ENCODE results near the gene PROC.

PROC gene

GRCh38 chr2:127415593-127416505 is 2.4 kb upstream of the PROC start:
- DNase-seq: peak; percentile 50

GRCh38 chr2:127416506-127417001 is 1.7 kb upstream of the PROC start:
- peak; percentile 27 for DNase-seq

DNA sequence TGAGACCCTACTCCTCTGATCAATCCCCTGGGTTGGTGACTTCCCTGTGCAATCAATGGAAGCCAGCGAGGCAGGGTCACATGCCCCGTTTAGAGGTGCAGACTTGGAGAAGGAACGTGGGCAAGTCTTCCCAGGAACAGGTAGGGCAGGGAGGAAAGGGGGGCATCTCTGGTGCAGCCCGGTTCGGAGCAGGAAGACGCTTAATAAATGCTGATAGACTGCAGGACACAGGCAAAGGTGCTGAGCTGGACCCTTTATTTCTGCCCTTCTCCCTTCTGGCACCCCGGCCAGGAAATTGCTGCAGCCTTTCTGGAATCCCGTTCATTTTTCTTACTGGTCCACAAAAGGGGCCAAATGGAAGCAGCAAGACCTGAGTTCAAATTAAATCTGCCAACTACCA is 821 bp upstream of the PROC start:
- DNase-seq: no peak

DNA sequence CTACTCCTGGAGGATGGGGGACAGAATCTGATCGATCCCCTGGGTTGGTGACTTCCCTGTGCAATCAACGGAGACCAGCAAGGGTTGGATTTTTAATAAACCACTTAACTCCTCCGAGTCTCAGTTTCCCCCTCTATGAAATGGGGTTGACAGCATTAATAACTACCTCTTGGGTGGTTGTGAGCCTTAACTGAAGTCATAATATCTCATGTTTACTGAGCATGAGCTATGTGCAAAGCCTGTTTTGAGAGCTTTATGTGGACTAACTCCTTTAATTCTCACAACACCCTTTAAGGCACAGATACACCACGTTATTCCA is 844 bp downstream of the PROC start:
- DNase-seq: no peak

DNA sequence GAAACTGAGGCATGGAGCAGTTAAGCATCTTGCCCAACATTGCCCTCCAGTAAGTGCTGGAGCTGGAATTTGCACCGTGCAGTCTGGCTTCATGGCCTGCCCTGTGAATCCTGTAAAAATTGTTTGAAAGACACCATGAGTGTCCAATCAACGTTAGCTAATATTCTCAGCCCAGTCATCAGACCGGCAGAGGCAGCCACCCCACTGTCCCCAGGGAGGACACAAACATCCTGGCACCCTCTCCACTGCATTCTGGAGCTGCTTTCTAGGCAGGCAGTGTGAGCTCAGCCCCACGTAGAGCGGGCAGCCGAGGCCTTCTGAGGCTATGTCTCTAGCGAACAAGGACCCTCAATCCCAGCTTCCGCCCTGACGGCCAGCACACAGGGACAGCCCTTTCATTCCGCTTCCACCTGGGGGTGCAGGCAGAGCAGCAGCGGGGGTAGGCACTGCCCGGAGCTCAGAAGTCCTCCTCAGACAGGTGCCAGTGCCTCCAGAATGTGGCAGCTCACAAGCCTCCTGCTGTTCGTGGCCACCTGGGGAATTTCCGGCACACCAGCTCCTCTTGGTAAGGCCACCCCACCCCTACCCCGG is 1.3 kb downstream of the PROC start:
- DNase-seq: no peak

GRCh38 chr2:127420039-127420864 is 2.0 kb downstream of the PROC start:
- DNase-seq: no peak

- DNase-seq: no peak
Measured at GRCh38 chr2:127421116-127421800, 3.0 kb downstream of the PROC start.

- no peak for DNase-seq
Measured at GRCh38 chr2:127421871-127422558, 3.8 kb downstream of the PROC start.

- DNase-seq: no peak
Measured at GRCh38 chr2:127422559-127423477, 4.6 kb downstream of the PROC start.

- no peak for DNase-seq
Measured at GRCh38 chr2:127423478-127423843, 5.2 kb downstream of the PROC start.

DNA sequence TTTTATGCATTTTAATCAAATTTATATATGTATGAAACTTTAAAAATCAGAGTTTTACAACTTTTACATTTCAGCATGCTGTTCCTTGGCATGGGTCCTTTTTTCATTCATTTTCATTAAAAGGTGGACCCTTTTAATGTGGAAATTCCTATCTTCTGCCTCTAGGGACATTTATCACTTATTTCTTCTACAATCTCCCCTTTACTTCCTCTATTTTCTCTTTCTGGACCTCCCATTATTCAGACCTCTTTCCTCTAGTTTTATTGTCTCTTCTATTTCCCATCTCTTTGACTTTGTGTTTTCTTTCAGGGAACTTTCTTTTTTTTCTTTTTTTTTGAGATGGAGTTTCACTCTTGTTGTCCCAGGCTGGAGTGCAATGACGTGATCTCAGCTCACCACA is 5.7 kb downstream of the PROC start:
- DNase-seq: no peak

GRCh38 chr2:127424598-127425520 is 6.6 kb downstream of the PROC start:
- DNase-seq: no peak

DNA sequence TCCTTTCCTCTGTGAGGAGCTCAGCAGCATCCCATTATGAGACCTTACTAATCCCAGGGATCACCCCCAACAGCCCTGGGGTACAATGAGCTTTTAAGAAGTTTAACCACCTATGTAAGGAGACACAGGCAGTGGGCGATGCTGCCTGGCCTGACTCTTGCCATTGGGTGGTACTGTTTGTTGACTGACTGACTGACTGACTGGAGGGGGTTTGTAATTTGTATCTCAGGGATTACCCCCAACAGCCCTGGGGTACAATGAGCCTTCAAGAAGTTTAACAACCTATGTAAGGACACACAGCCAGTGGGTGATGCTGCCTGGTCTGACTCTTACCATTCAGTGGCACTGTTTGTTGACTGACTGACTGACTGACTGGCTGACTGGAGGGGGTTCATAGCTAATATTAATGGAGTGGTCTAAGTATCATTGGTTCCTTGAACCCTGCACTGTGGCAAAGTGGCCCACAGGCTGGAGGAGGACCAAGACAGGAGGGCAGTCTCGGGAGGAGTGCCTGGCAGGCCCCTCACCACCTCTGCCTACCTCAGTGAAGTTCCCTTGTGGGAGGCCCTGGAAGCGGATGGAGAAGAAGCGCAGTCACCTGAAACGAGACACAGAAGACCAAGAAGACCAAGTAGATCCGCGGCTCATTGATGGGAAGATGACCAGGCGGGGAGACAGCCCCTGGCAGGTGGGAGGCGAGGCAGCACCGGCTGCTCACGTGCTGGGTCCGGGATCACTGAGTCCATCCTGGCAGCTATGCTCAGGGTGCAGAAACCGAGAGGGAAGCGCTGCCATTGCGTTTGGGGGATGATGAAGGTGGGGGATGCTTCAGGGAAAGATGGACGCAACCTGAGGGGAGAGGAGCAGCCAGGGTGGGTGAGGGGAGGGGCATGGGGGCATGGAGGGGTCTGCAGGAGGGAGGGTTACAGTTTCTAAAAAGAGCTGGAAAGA is 7.6 kb downstream of the PROC start:
- no peak for DNase-seq

DNA sequence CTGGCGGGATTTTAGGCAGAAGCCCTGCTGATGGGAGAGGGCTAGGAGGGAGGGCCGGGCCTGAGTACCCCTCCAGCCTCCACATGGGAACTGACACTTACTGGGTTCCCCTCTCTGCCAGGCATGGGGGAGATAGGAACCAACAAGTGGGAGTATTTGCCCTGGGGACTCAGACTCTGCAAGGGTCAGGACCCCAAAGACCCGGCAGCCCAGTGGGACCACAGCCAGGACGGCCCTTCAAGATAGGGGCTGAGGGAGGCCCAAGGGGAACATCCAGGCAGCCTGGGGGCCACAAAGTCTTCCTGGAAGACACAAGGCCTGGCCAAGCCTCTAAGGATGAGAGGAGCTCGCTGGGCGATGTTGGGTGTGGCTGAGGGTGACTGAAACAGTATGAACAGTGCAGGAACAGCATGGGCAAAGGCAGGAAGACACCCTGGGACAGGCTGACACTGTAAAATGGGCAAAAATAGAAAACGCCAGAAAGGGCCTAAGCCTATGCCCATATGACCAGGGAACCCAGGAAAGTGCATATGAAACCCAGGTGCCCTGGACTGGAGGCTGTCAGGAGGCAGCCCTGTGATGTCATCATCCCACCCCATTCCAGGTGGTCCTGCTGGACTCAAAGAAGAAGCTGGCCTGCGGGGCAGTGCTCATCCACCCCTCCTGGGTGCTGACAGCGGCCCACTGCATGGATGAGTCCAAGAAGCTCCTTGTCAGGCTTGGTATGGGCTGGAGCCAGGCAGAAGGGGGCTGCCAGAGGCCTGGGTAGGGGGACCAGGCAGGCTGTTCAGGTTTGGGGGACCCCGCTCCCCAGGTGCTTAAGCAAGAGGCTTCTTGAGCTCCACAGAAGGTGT is 8.5 kb downstream of the PROC start:
- no peak for DNase-seq

GRCh38 chr2:127427376-127428056 is 9.3 kb downstream of the PROC start:
- no peak for DNase-seq

DNA sequence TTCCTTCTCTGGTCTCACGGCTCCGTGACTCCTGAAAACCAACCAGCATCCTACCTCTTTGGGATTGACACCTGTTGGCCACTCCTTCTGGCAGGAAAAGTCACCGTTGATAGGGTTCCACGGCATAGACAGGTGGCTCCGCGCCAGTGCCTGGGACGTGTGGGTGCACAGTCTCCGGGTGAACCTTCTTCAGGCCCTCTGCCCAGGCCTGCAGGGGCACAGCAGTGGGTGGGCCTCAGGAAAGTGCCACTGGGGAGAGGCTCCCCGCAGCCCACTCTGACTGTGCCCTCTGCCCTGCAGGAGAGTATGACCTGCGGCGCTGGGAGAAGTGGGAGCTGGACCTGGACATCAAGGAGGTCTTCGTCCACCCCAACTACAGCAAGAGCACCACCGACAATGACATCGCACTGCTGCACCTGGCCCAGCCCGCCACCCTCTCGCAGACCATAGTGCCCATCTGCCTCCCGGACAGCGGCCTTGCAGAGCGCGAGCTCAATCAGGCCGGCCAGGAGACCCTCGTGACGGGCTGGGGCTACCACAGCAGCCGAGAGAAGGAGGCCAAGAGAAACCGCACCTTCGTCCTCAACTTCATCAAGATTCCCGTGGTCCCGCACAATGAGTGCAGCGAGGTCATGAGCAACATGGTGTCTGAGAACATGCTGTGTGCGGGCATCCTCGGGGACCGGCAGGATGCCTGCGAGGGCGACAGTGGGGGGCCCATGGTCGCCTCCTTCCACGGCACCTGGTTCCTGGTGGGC is 10.0 kb downstream of the PROC start:
- no peak for DNase-seq

DNA sequence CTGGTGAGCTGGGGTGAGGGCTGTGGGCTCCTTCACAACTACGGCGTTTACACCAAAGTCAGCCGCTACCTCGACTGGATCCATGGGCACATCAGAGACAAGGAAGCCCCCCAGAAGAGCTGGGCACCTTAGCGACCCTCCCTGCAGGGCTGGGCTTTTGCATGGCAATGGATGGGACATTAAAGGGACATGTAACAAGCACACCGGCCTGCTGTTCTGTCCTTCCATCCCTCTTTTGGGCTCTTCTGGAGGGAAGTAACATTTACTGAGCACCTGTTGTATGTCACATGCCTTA is 10.5 kb downstream of the PROC start:
- DNase-seq: no peak
